GM12878 (cell line): ENCODE data around the gene ICE2. TPM values are rescaled to one million over a fixed set of nuclear protein-coding genes. Genes with fewer than 3 reads are reported as not detected.

Source experiments
- CBFB ChIP-seq: IDR thresholded peaks from 2 replicates; pipeline ENCODE4 v1.6.1; 2016; ENCODE audit warnings: antibody characterized with exemption, low read depth
- CREM ChIP-seq: IDR thresholded peaks from 2 replicates; pipeline ENCODE4 v1.6.1; 2014; ENCODE audit warnings: antibody characterized with exemption, low read depth
- EGR1 ChIP-seq, 2 experiments: IDR thresholded peaks; 1 replicate in 1 of 2; 2 replicates in 1 of 2; pipeline ENCODE4 v1.6.1; 2011 to 2012; ENCODE audit warnings: low read depth in 2 of 2, low read length in 2 of 2, borderline replicate concordance in 1 of 2, mild to moderate bottlenecking in 1 of 2, moderate library complexity in 1 of 2
- EP300 ChIP-seq, 2 experiments: fragments of 150-350 bp in 1 of 2; IDR thresholded peaks; 2 replicates each; pipeline ENCODE4 v1.6.1; 2011 to 2012; ENCODE audit warnings: low read depth in 2 of 2, low read length in 2 of 2, borderline replicate concordance in 1 of 2, improper control_type of control experiment in 1 of 2, inconsistent platforms in 1 of 2; ENCODE audit not compliant: control insufficient read depth in 1 of 2
- HDAC6 ChIP-seq: fragments of 200-600 bp; sonication (generic); IDR thresholded peaks from one replicate; pipeline ENCODE4 v1.8.0; 2017; ENCODE audit warnings: antibody characterized with exemption; ENCODE audit not compliant: unreplicated experiment
- IKZF1 ChIP-seq: fragments of 450-650 bp; conservative IDR thresholded peaks from 2 replicates; pipeline ENCODE4 v1.6.1; 2017; ENCODE audit warnings: antibody characterized with exemption, mild to moderate bottlenecking
- IKZF2 ChIP-seq, 2 experiments: fragments of 450-650 bp; IDR thresholded peaks; 2 replicates each; pipeline ENCODE4 v1.6.1; 2017; ENCODE audit warnings: mild to moderate bottlenecking in 2 of 2, moderate library complexity in 2 of 2
- JUNB ChIP-seq: IDR thresholded peaks from 2 replicates; pipeline ENCODE4 v1.6.1; 2016; ENCODE audit warnings: antibody characterized with exemption, mild to moderate bottlenecking
- MEF2B ChIP-seq: fragments of 450-650 bp; IDR thresholded peaks from 2 replicates; pipeline ENCODE4 v1.6.1; 2018; ENCODE audit warnings: mild to moderate bottlenecking, moderate library complexity; ENCODE audit not compliant: partially characterized antibody, poor library complexity, severe bottlenecking
- MTA3 ChIP-seq: IDR thresholded peaks from 2 replicates; pipeline ENCODE4 v1.6.1; 2012; ENCODE audit warnings: low read length, inconsistent platforms, borderline replicate concordance
- NR2F1 ChIP-seq: fragments of 450-650 bp; conservative IDR thresholded peaks from 2 replicates; pipeline ENCODE4 v1.6.1; 2017; ENCODE audit warnings: mild to moderate bottlenecking
- POLR2AphosphoS2 ChIP-seq: IDR thresholded peaks from 2 replicates; pipeline ENCODE4 v1.6.1; 2011; ENCODE audit warnings: low read depth, mild to moderate bottlenecking, low read length, improper control_type of control experiment, moderate library complexity
- POU2F2 ChIP-seq: IDR thresholded peaks from 3 replicates; pipeline ENCODE4 v1.6.1; 2011; ENCODE audit warnings: low read depth, mild to moderate bottlenecking, low read length, borderline replicate concordance
- RUNX3 ChIP-seq: IDR thresholded peaks from 2 replicates; pipeline ENCODE4 v1.6.1; 2012; ENCODE audit warnings: low read length, inconsistent platforms
- SP1 ChIP-seq: IDR thresholded peaks from one replicate; pipeline ENCODE4 v1.6.1; 2011; ENCODE audit warnings: low read depth, low read length
- SREBF2 ChIP-seq: IDR thresholded peaks from 2 replicates; pipeline ENCODE4 v1.6.1; 2012; ENCODE audit warnings: mild to moderate bottlenecking, low read length
- TAF1 ChIP-seq: IDR thresholded peaks from 2 replicates; pipeline ENCODE4 v1.6.1; 2011; ENCODE audit warnings: mild to moderate bottlenecking, low read depth, low read length, borderline replicate concordance
- WRNIP1 ChIP-seq: IDR thresholded peaks from 2 replicates; pipeline ENCODE4 v1.6.1; 2011; ENCODE audit warnings: low read depth, low read length, improper control_type of control experiment, borderline replicate concordance
- polyA plus RNA-seq, 11 experiments: library from polyadenylated mRNA; depleted of rRNA in 4 of 11; unstranded in 6 of 11; stranded (reverse) in 5 of 11; fragments of >200 nt; fragmentation: Nextera tagmentation in 4 of 11; fragmentation: Illumina TruSeq in 1 of 11; extraction: Ambion mirVana in 4 of 11; extraction: Trizol in 1 of 11; gene quantifications; 1 replicate in 1 of 11; 2 replicates in 10 of 11; pipeline versions ENCODE4 v1.2.1 to v1.2.3, GENCODE V29; 2011 to 2016; ENCODE audit warnings: inconsistent platforms in 2 of 11, missing spikeins in 2 of 11, low read depth in 1 of 11
- total RNA-seq, 4 experiments: library from RNA; depleted of rRNA in 3 of 4; stranded (reverse); fragments of >200 nt in 3 of 4; fragmentation: Illumina TruSeq in 1 of 4; extraction: Trizol in 1 of 4; gene quantifications; 2 replicates each; pipeline versions ENCODE4 v1.2.1 to v1.2.3, GENCODE V29; 2013 to 2021
- TF ChIP-seq, protein P1 (sequence below): fragments of 450-650 bp; IDR thresholded peaks from 2 replicates; pipeline ENCODE4 v1.6.1; 2014; ENCODE audit warnings: mild to moderate bottlenecking
- TF ChIP-seq, protein P2 (sequence below): IDR thresholded peaks from 2 replicates; pipeline ENCODE4 v1.6.1; 2011; ENCODE audit warnings: borderline replicate concordance, low read depth, mild to moderate bottlenecking, moderate library complexity, mixed read lengths, low read length; ENCODE audit not compliant: insufficient read depth; ENCODE audit errors: extremely low read length
- TF ChIP-seq, protein P3 (sequence below): IDR thresholded peaks from 2 replicates; pipeline ENCODE4 v1.6.1; 2012; ENCODE audit warnings: low read length, inconsistent platforms

Gene ICE2
- total and polyA plus RNA-seq, 10 of the 15 experiments (the other 5 are each of a cell fraction or from before 2014, with no cell fraction given) = 14.2 to 62.0 (median 44.9) TPM

DNA sequence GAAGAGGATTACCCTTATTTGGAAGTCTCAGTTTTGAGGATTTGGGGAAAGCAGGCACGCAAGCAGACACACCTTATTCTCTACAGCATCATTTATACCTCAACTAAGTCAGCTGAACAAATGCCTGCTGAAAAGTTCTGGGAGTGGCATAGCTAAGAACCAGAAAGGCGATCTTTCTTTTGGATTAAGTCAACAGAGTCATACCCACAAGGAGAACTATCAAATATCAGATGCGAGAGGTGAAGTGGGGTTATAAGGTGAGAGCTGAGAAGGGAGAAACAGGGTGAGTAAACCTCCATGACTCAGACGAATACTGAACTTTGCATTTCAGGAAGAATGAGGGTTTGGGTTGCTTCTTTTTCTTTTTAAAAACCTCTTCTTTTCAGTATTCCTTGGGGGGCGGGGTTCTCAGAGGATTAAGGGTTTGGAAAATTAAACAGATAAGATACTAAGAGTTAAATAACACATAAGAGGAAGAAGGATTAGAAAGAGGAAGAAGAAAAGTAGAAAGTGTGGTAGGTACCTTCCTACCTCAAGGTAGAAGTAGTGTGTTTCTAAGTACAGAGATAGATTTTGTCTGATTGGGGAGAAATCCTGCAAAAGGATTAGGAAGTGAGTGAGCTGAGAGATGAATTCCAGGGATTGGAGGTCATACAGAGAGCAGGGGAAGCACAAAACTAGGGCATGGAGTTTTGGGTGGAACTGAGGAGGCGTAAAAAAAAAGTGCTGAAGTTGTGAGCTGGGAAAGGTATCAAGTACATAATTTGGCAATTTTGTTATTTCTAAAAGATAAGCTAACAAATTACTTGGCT, 41.3 kb upstream of the ICE2 start (continued):
- TF ChIP-seq NR2F1 (peak; percentile 35; the same call in 1 of the 2 replicates), IKZF1 (no peak), SREBF2 (no peak), MTA3 (no peak), TAF1 (no peak), POLR2AphosphoS2 (no peak), EGR1 (IDR thresholded peaks at IDR 0.05; ENCODE audit: borderline replicate concordance in 1 of 2, low read depth in 2 of 2, low read length in 2 of 2) (no peak), WRNIP1 (no peak), SP1 (no peak), EP300 (IDR thresholded peaks at IDR 0.05; ENCODE audit: borderline replicate concordance in 1 of 2, control insufficient read depth in 1 of 2, low read depth in 2 of 2, low read length in 2 of 2) (no peak), CBFB (no peak), JUNB (peak; percentile 55), HDAC6 (no peak), POU2F2 (0 out of 3 replicates have a peak, but pooled peaks have one; percentile 22), CREM (no peak), RUNX3 (peak; percentile 80), MEF2B (no peak), IKZF2 (IDR thresholded peaks at IDR 0.05) (peak; percentile 36 to 42; a peak in 3 of 4 replicates)
- TF ChIP-seq, protein P1, sequence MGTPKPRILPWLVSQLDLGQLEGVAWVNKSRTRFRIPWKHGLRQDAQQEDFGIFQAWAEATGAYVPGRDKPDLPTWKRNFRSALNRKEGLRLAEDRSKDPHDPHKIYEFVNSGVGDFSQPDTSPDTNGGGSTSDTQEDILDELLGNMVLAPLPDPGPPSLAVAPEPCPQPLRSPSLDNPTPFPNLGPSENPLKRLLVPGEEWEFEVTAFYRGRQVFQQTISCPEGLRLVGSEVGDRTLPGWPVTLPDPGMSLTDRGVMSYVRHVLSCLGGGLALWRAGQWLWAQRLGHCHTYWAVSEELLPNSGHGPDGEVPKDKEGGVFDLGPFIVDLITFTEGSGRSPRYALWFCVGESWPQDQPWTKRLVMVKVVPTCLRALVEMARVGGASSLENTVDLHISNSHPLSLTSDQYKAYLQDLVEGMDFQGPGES = no peak
- TF ChIP-seq, protein P2, sequence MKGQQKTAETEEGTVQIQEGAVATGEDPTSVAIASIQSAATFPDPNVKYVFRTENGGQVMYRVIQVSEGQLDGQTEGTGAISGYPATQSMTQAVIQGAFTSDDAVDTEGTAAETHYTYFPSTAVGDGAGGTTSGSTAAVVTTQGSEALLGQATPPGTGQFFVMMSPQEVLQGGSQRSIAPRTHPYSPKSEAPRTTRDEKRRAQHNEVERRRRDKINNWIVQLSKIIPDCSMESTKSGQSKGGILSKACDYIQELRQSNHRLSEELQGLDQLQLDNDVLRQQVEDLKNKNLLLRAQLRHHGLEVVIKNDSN = no peak
- TF ChIP-seq, protein P3, sequence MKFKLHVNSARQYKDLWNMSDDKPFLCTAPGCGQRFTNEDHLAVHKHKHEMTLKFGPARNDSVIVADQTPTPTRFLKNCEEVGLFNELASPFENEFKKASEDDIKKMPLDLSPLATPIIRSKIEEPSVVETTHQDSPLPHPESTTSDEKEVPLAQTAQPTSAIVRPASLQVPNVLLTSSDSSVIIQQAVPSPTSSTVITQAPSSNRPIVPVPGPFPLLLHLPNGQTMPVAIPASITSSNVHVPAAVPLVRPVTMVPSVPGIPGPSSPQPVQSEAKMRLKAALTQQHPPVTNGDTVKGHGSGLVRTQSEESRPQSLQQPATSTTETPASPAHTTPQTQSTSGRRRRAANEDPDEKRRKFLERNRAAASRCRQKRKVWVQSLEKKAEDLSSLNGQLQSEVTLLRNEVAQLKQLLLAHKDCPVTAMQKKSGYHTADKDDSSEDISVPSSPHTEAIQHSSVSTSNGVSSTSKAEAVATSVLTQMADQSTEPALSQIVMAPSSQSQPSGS = no peak
